Panc1 (cell line): ENCODE results near the gene ZDHHC14.

Experiments used
- POLR2AphosphoS5 ChIP-seq: IDR thresholded peaks from 2 replicates; pipeline ENCODE4 v1.6.1; 2012; ENCODE audit warnings: mild to moderate bottlenecking, low read depth, low read length, moderate library complexity
- TCF7L2 ChIP-seq: IDR thresholded peaks from 2 replicates; pipeline ENCODE4 v1.6.1; 2011; ENCODE audit warnings: mild to moderate bottlenecking, low read depth, low read length, inconsistent platforms
- TF ChIP-seq, protein P1 (sequence below): fragments of 450-650 bp; IDR thresholded peaks from 2 replicates; pipeline ENCODE4 v1.5.1; 2017; ENCODE audit warnings: mild to moderate bottlenecking
- TF ChIP-seq, protein P2 (sequence below), 2 experiments: IDR thresholded peaks; 2 replicates each; pipeline ENCODE4 v1.6.1; 2011 to 2012; ENCODE audit warnings: low read depth in 2 of 2, control low read depth in 1 of 2, low read length in 1 of 2, mild to moderate bottlenecking in 1 of 2, moderate library complexity in 1 of 2; ENCODE audit not compliant: insufficient read depth in 1 of 2

GRCh38 chr6:157640746-157641451 lies 259.9 kb downstream of the ZDHHC14 start:
- TF ChIP-seq, protein P1, sequence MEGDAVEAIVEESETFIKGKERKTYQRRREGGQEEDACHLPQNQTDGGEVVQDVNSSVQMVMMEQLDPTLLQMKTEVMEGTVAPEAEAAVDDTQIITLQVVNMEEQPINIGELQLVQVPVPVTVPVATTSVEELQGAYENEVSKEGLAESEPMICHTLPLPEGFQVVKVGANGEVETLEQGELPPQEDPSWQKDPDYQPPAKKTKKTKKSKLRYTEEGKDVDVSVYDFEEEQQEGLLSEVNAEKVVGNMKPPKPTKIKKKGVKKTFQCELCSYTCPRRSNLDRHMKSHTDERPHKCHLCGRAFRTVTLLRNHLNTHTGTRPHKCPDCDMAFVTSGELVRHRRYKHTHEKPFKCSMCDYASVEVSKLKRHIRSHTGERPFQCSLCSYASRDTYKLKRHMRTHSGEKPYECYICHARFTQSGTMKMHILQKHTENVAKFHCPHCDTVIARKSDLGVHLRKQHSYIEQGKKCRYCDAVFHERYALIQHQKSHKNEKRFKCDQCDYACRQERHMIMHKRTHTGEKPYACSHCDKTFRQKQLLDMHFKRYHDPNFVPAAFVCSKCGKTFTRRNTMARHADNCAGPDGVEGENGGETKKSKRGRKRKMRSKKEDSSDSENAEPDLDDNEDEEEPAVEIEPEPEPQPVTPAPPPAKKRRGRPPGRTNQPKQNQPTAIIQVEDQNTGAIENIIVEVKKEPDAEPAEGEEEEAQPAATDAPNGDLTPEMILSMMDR = no peak
- TF ChIP-seq TCF7L2 = no peak
- TF ChIP-seq, protein P2, sequence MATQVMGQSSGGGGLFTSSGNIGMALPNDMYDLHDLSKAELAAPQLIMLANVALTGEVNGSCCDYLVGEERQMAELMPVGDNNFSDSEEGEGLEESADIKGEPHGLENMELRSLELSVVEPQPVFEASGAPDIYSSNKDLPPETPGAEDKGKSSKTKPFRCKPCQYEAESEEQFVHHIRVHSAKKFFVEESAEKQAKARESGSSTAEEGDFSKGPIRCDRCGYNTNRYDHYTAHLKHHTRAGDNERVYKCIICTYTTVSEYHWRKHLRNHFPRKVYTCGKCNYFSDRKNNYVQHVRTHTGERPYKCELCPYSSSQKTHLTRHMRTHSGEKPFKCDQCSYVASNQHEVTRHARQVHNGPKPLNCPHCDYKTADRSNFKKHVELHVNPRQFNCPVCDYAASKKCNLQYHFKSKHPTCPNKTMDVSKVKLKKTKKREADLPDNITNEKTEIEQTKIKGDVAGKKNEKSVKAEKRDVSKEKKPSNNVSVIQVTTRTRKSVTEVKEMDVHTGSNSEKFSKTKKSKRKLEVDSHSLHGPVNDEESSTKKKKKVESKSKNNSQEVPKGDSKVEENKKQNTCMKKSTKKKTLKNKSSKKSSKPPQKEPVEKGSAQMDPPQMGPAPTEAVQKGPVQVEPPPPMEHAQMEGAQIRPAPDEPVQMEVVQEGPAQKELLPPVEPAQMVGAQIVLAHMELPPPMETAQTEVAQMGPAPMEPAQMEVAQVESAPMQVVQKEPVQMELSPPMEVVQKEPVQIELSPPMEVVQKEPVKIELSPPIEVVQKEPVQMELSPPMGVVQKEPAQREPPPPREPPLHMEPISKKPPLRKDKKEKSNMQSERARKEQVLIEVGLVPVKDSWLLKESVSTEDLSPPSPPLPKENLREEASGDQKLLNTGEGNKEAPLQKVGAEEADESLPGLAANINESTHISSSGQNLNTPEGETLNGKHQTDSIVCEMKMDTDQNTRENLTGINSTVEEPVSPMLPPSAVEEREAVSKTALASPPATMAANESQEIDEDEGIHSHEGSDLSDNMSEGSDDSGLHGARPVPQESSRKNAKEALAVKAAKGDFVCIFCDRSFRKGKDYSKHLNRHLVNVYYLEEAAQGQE (IDR thresholded peaks at IDR 0.05; ENCODE audit: insufficient read depth in 1 of 2, low read depth in 2 of 2, low read length in 1 of 2) = no peak
- no peak for TF ChIP-seq POLR2AphosphoS5
